Measurements from ENCODE around the gene SERPINE3.

SERPINE3 gene

GRCh38 chr13:51303882-51304281, 35.6 kb upstream of the SERPINE3 start:
- ChIA-PET POLR2A (no interaction called here), CTCF (no interaction called here)
- no peak for TF ChIP-seq L3MBTL2 (conservative IDR thresholded peaks at IDR 0.05)
- TF ChIP-seq ELF4 (IDR thresholded peaks at IDR 0.05) = no peak
- no peak for TF ChIP-seq SUZ12 (IDR thresholded peaks at IDR 0.05)
- no peak for TF ChIP-seq BHLHE40 (IDR thresholded peaks at IDR 0.05; ENCODE audit: borderline replicate concordance)
- TF ChIP-seq HDGF (IDR thresholded peaks at IDR 0.05; ENCODE audit: borderline replicate concordance) = no peak
- no peak for TF ChIP-seq NFRKB (IDR thresholded peaks at IDR 0.05)
- TF ChIP-seq CTBP1 (IDR thresholded peaks at IDR 0.05; ENCODE audit: borderline replicate concordance) = no peak
- no peak for TF ChIP-seq FOXM1 (IDR thresholded peaks at IDR 0.05; ENCODE audit: borderline replicate concordance)
- no peak for TF ChIP-seq TARDBP (IDR thresholded peaks at IDR 0.05)
- TF ChIP-seq FOXA1 (IDR thresholded peaks at IDR 0.05) = no peak
- TF ChIP-seq LEF1 (IDR thresholded peaks at IDR 0.05; ENCODE audit: borderline replicate concordance) = no peak
- TF ChIP-seq FOXK2 (IDR thresholded peaks at IDR 0.05) = no peak
- TF ChIP-seq SP1 (IDR thresholded peaks at IDR 0.05) = no peak
- TF ChIP-seq ZNF384 (IDR thresholded peaks at IDR 0.05) = no peak
- TF ChIP-seq PKNOX1 (IDR thresholded peaks at IDR 0.05) = no peak
- TF ChIP-seq ARNT (IDR thresholded peaks at IDR 0.05) = no peak
- no peak for DNase-seq (ENCODE audit: extremely low spot score)

GRCh38 chr13:51305271-51305967, 34.1 kb upstream of the SERPINE3 start:
- CTCF ChIA-PET = no interaction called here
- no peak for DNase-seq (ENCODE audit: extremely low spot score)
- POLR2A ChIA-PET = no interaction called here
- no peak for TF ChIP-seq FOXA1 (IDR thresholded peaks at IDR 0.05)
- TF ChIP-seq LEF1 (IDR thresholded peaks at IDR 0.05; ENCODE audit: borderline replicate concordance) = no peak

GRCh38 chr13:51308781-51309180, 30.7 kb upstream of the SERPINE3 start:
- TF ChIP-seq ARNT (IDR thresholded peaks at IDR 0.05) (no peak), HDGF (IDR thresholded peaks at IDR 0.05; ENCODE audit: borderline replicate concordance) (no peak), ELF4 (IDR thresholded peaks at IDR 0.05) (no peak), NFRKB (IDR thresholded peaks at IDR 0.05) (no peak), BHLHE40 (IDR thresholded peaks at IDR 0.05; ENCODE audit: borderline replicate concordance) (no peak), SUZ12 (IDR thresholded peaks at IDR 0.05) (no peak), LEF1 (IDR thresholded peaks at IDR 0.05; ENCODE audit: borderline replicate concordance) (no peak), SP1 (IDR thresholded peaks at IDR 0.05) (no peak), ZNF384 (IDR thresholded peaks at IDR 0.05) (no peak), TARDBP (IDR thresholded peaks at IDR 0.05) (no peak), CTBP1 (IDR thresholded peaks at IDR 0.05; ENCODE audit: borderline replicate concordance) (no peak), PKNOX1 (IDR thresholded peaks at IDR 0.05) (no peak)
- DNase-seq (ENCODE audit: extremely low spot score) = no peak
- ChIA-PET CTCF (no interaction called here), POLR2A (no interaction called here)

- POLR2A ChIA-PET = no interaction called here
- CTCF ChIA-PET = no interaction called here
- no peak for DNase-seq (ENCODE audit: extremely low spot score)
- TF ChIP-seq LEF1 (IDR thresholded peaks at IDR 0.05; ENCODE audit: borderline replicate concordance) (no peak), FOXA1 (IDR thresholded peaks at IDR 0.05) (no peak), TARDBP (IDR thresholded peaks at IDR 0.05) (no peak), NFRKB (IDR thresholded peaks at IDR 0.05) (no peak), ELF4 (IDR thresholded peaks at IDR 0.05) (no peak)
Observed at GRCh38 chr13:51311231-51311630, 28.3 kb upstream of the SERPINE3 start.

- no peak for TF ChIP-seq ZNF384 (IDR thresholded peaks at IDR 0.05)
- TF ChIP-seq FOXA1 (IDR thresholded peaks at IDR 0.05) = no peak
- no peak for TF ChIP-seq SP1 (IDR thresholded peaks at IDR 0.05)
- no peak for TF ChIP-seq TARDBP (IDR thresholded peaks at IDR 0.05)
- TF ChIP-seq ELF4 (IDR thresholded peaks at IDR 0.05) = no peak
- TF ChIP-seq FOXK2 (IDR thresholded peaks at IDR 0.05) = no peak
- no peak for TF ChIP-seq SUZ12 (IDR thresholded peaks at IDR 0.05)
- no peak for TF ChIP-seq ARNT (IDR thresholded peaks at IDR 0.05)
- TF ChIP-seq BHLHE40 (IDR thresholded peaks at IDR 0.05; ENCODE audit: borderline replicate concordance) = no peak
- TF ChIP-seq HDGF (IDR thresholded peaks at IDR 0.05; ENCODE audit: borderline replicate concordance) = no peak
- TF ChIP-seq FOXM1 (IDR thresholded peaks at IDR 0.05; ENCODE audit: borderline replicate concordance) = no peak
- no peak for TF ChIP-seq NFRKB (IDR thresholded peaks at IDR 0.05)
- TF ChIP-seq LEF1 (IDR thresholded peaks at IDR 0.05; ENCODE audit: borderline replicate concordance) = no peak
- TF ChIP-seq CTBP1 (IDR thresholded peaks at IDR 0.05; ENCODE audit: borderline replicate concordance) = no peak
- POLR2A ChIA-PET = no interaction called here
- DNase-seq (ENCODE audit: extremely low spot score) = no peak
- CTCF ChIA-PET = no interaction called here
Observed at GRCh38 chr13:51311957-51312520, 27.5 kb upstream of the SERPINE3 start.

GRCh38 chr13:51313619-51314018, 25.9 kb upstream of the SERPINE3 start:
- DNase-seq (ENCODE audit: extremely low spot score) = no peak
- TF ChIP-seq LEF1 (IDR thresholded peaks at IDR 0.05; ENCODE audit: borderline replicate concordance) (no peak), FOXA1 (IDR thresholded peaks at IDR 0.05) (no peak), NFRKB (IDR thresholded peaks at IDR 0.05) (no peak), SP1 (IDR thresholded peaks at IDR 0.05) (no peak), ELF4 (IDR thresholded peaks at IDR 0.05) (no peak), PKNOX1 (IDR thresholded peaks at IDR 0.05) (no peak), BHLHE40 (IDR thresholded peaks at IDR 0.05; ENCODE audit: borderline replicate concordance) (no peak), ARNT (IDR thresholded peaks at IDR 0.05) (no peak), SUZ12 (IDR thresholded peaks at IDR 0.05) (no peak), ZNF384 (IDR thresholded peaks at IDR 0.05) (no peak), FOXK2 (IDR thresholded peaks at IDR 0.05) (no peak), CTBP1 (IDR thresholded peaks at IDR 0.05; ENCODE audit: borderline replicate concordance) (no peak), HDGF (IDR thresholded peaks at IDR 0.05; ENCODE audit: borderline replicate concordance) (no peak), TARDBP (IDR thresholded peaks at IDR 0.05) (no peak), L3MBTL2 (conservative IDR thresholded peaks at IDR 0.05) (no peak), FOXM1 (IDR thresholded peaks at IDR 0.05; ENCODE audit: borderline replicate concordance) (no peak)
- CTCF ChIA-PET = no interaction called here
- POLR2A ChIA-PET = no interaction called here
